Esophagus squamous epithelium (tissue), 5 donors: ENCODE data around the gene PI4K2B. TPM values are rescaled to one million over a fixed set of nuclear protein-coding genes. Genes with fewer than 3 reads are reported as not detected.

Source experiments
- DNase-seq: peaks from one replicate; lab custom pipeline; 2025; lab: John Stamatoyannopoulos, UW
- H3K27ac ChIP-seq, 4 donors: fragments of 200-600 bp; sonication (generic); one replicate each; pipeline ENCODE4 v1.5.1; 2016 to 2019; ENCODE audit warnings: mild to moderate bottlenecking in 1 of 4
- H3K27me3 ChIP-seq, 4 donors: fragments of 200-600 bp; sonication (generic); 1 replicate in 3 of 4; 2 replicates in 1 of 4; pipeline versions ENCODE4 v1.5.1 to v1.6.0; 2017 to 2021; ENCODE audit warnings: antibody characterized with exemption in 1 of 4
- H3K36me3 ChIP-seq, 3 donors: fragments of 200-600 bp; sonication (generic); one replicate each; pipeline ENCODE4 v1.5.1; 2016 to 2019
- H3K4me1 ChIP-seq, 3 donors: fragments of 200-600 bp; sonication (generic); one replicate each; pipeline ENCODE4 v1.5.1; 2017 to 2019
- H3K4me3 ChIP-seq, 4 donors: fragments of 200-600 bp; sonication (generic); 1 replicate in 3 of 4; 2 replicates in 1 of 4; pipeline ENCODE4 v1.5.1; 2016 to 2019; ENCODE audit warnings: mild to moderate bottlenecking in 2 of 4, moderate library complexity in 1 of 4
- H3K9me3 ChIP-seq, 3 donors: fragments of 200-600 bp; sonication (generic); one replicate each; pipeline ENCODE4 v1.5.1; 2016 to 2019
- CTCF ChIP-seq, 6 experiments: fragments of 450-650 bp in 4 of 6; fragments of 200-600 bp in 2 of 6; sonication (generic) in 2 of 6; IDR thresholded peaks; one replicate each; pipeline ENCODE4 v1.5.1; 2016 to 2019; ENCODE audit warnings: antibody characterized with exemption in 6 of 6, mild to moderate bottlenecking in 4 of 6, moderate library complexity in 4 of 6
- POLR2A ChIP-seq, 4 donors: fragments of 450-650 bp; IDR thresholded peaks; one replicate each; pipeline ENCODE4 v1.6.1; 2017; ENCODE audit warnings: antibody characterized with exemption in 4 of 4, mild to moderate bottlenecking in 4 of 4, moderate library complexity in 3 of 4
- WGBS, 2 donors: methylation state at CpG; one replicate each; pipeline ENCODE4 v1.1.5; 2018; 5-methylcytosine and 5-hydroxymethylcytosine counted together
- intact Hi-C: fragments of 100-400 bp; cut with DNase I; formaldehyde crosslinking; loops from one replicate; pipeline ENCODE4 v1.15.0; 2022
- total RNA-seq, 4 donors: library from RNA; depleted of rRNA; stranded (reverse); fragments of >200 nt; gene quantifications; one replicate each; pipeline ENCODE4 v1.1.0, GENCODE V29; 2016
- donor health status: DM: yes; HTN: yes; CAD: no.

Gene PI4K2B
- total RNA-seq, 4 donors from 2014 or later, result 11.7 to 31.7 (median 26.8) TPM

- no peaks in the 10 kb centered on the region for H3K36me3 ChIP-seq
- no peak for DNase-seq
- TF ChIP-seq POLR2A (IDR thresholded peaks at IDR 0.05) (no peak), CTCF (IDR thresholded peaks at IDR 0.05) (no peak)
- H3K27me3 ChIP-seq, result no peaks in the 10 kb centered on the region
- intact Hi-C loops, result no loop called here
- H3K9me3 ChIP-seq, result peaks cover 0 to 56% (median 29%) of the 10 kb centered on the region in 3 donors
- no peak overlapping the region for H3K27ac ChIP-seq
- no peak overlapping the region for H3K4me3 ChIP-seq
- WGBS, 2 donors, result 89 to 100% methylated on average over 1 of the region's 1 CpG
- no peaks in the 10 kb centered on the region for H3K4me1 ChIP-seq
Observed at GRCh38 chr4:25221377-25221776, 12.5 kb upstream of the PI4K2B start.

DNA sequence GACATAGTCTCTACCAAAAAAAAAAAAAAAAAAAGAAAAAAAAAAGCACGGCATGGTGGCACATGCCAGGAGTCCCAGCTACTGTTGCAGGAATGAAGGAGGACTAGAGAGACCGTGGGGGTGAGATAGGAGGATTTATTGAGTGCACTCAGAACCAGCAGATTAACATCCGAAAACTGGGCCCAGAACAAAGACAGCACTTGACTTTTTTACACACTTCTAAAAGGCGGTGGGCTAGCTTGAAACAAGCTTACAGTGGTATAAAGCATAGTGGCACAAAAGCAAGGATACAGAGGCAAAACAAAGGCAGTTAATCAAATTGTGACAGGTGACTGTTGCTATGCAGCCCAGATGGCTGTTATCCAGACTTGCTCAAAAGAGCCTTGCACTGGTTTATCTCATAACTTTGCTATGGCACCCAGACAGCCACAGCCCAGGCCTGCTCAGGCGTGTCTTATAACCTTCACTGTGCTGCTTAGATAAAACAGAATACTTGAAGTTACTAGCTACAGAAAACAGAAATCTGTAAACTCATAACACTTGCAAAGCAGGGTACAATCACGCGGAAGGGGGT lies 9.9 kb upstream of the PI4K2B start:
- Histone ChIP-seq H3K36me3 (no peaks in the 10 kb centered on the region), H3K27ac (no peak overlapping the region), H3K9me3 (peaks cover 0 to 60% (median 29%) of the 10 kb centered on the region in 3 donors), H3K4me3 (no peak overlapping the region), H3K4me1 (no peaks in the 10 kb centered on the region), H3K27me3 (no peaks in the 10 kb centered on the region)
- DNase-seq, result no peak
- 71 to 77% methylated on average over 7 of the region's 7 CpGs for WGBS, 2 donors
- no peak for TF ChIP-seq CTCF (IDR thresholded peaks at IDR 0.05)
- TF ChIP-seq POLR2A (IDR thresholded peaks at IDR 0.05), result no peak
- intact Hi-C loops, result no loop called here

GRCh38 chr4:25229804-25230203 lies 4.0 kb upstream of the PI4K2B start:
- H3K27ac ChIP-seq, result no peak overlapping the region
- no peak for TF ChIP-seq POLR2A (IDR thresholded peaks at IDR 0.05)
- TF ChIP-seq CTCF (IDR thresholded peaks at IDR 0.05), result no peak
- no peaks in the 10 kb centered on the region for H3K36me3 ChIP-seq
- H3K4me1 ChIP-seq, result no peaks in the 10 kb centered on the region
- H3K9me3 ChIP-seq, result peaks cover 0 to 29% (median 17%) of the 10 kb centered on the region in 3 donors
- intact Hi-C loops, result no loop called here
- H3K27me3 ChIP-seq, result no peaks in the 10 kb centered on the region
- WGBS, 2 donors, result 83 to 95% methylated on average over 6 of the region's 6 CpGs
- no peak overlapping the region for H3K4me3 ChIP-seq
- DNase-seq, result no peak

DNA sequence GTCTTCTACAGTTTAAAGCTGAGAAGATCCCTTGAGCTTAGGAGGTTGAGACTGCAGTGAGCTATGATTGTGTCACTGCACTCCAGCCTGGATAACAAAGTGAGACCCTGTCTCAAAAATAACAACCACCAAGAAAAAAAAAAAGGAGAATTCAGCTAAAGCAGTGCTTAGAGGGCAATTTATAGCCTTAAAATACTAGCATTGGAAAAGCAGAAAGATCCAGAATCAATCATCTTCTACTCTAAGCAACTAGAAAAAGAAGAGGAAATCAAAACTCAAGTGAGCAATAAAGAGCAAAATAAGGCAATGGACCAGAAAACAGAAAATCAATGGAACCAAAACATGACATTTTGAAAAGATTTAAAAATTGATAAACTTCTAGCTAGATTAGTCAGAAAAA lies 639 bp upstream of the PI4K2B start:
- peak overlapping the region in 3 of 4 donors; percentile 90 to 98 (median 97) for H3K27ac ChIP-seq
- intact Hi-C loops, result no loop called here
- peaks cover 0 to 22% (median 16%) of the 10 kb centered on the region in 3 donors for H3K4me1 ChIP-seq
- H3K36me3 ChIP-seq, result no peaks in the 10 kb centered on the region
- TF ChIP-seq CTCF (IDR thresholded peaks at IDR 0.05), result no peak
- H3K4me3 ChIP-seq, result peak overlapping the region; percentile 65 to 94 (median 81)
- no peaks in the 10 kb centered on the region for H3K27me3 ChIP-seq
- peaks cover 0 to 12% (median 10%) of the 10 kb centered on the region in 3 donors for H3K9me3 ChIP-seq
- DNase-seq, result no peak

- H3K27ac ChIP-seq, result peak overlapping the region; percentile 90 to 98 (median 98)
- intact Hi-C loops, result no loop called here
- H3K4me1 ChIP-seq, result peaks cover 5 to 26% (median 19%) of the 10 kb centered on the region in 3 donors
- no peaks in the 10 kb centered on the region for H3K36me3 ChIP-seq
- H3K4me3 ChIP-seq, result peak overlapping the region; percentile 65 to 94 (median 81)
- TF ChIP-seq CTCF (IDR thresholded peaks at IDR 0.05), result peak in 5 of 6 experiments; percentile 24 to 54 (median 42)
- peak in 1 of 4 donors; percentile 22 for TF ChIP-seq POLR2A (IDR thresholded peaks at IDR 0.05)
- H3K27me3 ChIP-seq, result no peaks in the 10 kb centered on the region
- H3K9me3 ChIP-seq, result peaks cover 0 to 12% (median 5%) of the 10 kb centered on the region in 3 donors
- WGBS, 2 donors, result 1 to 6% methylated on average over 17 to 22 of the region's 49 CpGs
- no peak for DNase-seq
Observed at GRCh38 chr4:25234390-25235370, 847 bp downstream of the PI4K2B start.
